Skeletal muscle tissue (tissue), 4 donors: Measurements from ENCODE around the gene OR6S1. TPM values are rescaled to one million over a fixed set of nuclear protein-coding genes. Genes with fewer than 3 reads are reported as not detected.

ENCODE experiments used
- H3K27ac ChIP-seq: one replicate; pipeline ENCODE4 v1.7.0; 2013; ENCODE audit warnings: mild to moderate bottlenecking, low read depth, low read length, inconsistent platforms
- H3K27me3 ChIP-seq, 3 donors: one replicate each; pipeline ENCODE4 v1.7.0; 2013; ENCODE audit warnings: low read length in 3 of 3; ENCODE audit not compliant: control insufficient read depth in 3 of 3, insufficient read depth in 3 of 3
- H3K36me3 ChIP-seq, 3 donors: one replicate each; pipeline ENCODE4 v1.7.0; 2013; ENCODE audit warnings: low read length in 3 of 3; ENCODE audit not compliant: control insufficient read depth in 3 of 3, insufficient read depth in 3 of 3
- H3K4me1 ChIP-seq, 3 donors: one replicate each; pipeline ENCODE4 v1.7.0; 2013; ENCODE audit warnings: low read length in 3 of 3, mild to moderate bottlenecking in 3 of 3; ENCODE audit not compliant: control insufficient read depth in 3 of 3, insufficient read depth in 3 of 3
- H3K4me3 ChIP-seq, 3 donors: one replicate each; pipeline ENCODE4 v1.7.0; 2013; ENCODE audit warnings: low read length in 3 of 3
- H3K9ac ChIP-seq, 3 donors: one replicate each; pipeline ENCODE4 v1.7.0; 2013; ENCODE audit warnings: low read length in 3 of 3, mild to moderate bottlenecking in 3 of 3, moderate library complexity in 2 of 3, low read depth in 1 of 3
- H3K9me3 ChIP-seq, 3 donors: one replicate each; pipeline ENCODE4 v1.7.0; 2013; ENCODE audit warnings: low read length in 3 of 3; ENCODE audit not compliant: control insufficient read depth in 3 of 3
- total RNA-seq: library from RNA; depleted of rRNA; stranded (reverse); fragments of >200 nt; gene quantifications from one replicate; pipeline ENCODE4 v1.2.3, GENCODE V29; 2014
- donor health status: Osteomylitis.

Gene OR6S1
- total RNA-seq, 1 donor from 2014 or later, result not detected

DNA sequence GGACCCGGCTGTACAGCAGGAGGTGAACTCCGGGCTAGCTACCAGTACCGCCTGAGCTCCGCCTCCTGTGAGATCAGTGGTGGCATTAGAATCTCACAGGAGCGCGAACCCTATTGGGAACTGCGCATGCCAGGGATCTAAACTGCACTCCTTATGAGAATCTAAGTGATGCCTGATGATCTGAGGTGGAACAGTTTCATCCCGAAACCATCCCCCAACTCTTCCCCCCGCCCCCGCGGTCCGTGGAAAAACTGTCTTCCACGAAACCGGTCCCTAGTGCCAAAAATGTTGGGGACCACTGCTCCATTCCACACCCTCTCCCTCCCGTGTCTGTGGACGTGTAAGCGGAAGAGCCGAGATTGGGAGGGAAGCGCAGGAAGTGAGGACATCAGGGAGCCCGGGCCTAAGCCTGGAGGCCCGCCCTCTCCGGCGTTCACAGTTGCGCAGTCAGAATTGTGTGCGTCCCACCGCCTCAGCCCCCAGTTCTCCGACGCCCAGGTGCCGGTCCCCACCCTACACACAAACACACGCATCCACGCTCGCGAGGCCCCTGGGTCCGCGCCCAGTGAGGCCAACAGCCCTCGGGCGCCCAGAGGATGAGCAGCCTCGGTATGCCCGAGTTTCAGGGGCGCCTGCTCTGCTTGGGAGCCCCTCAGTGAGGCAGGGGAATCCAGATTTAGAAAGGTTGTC, 41.1 kb upstream of the OR6S1 start:
- peaks cover 29 to 43% (median 32%) of the 10 kb centered on the region in 3 donors for H3K4me1 ChIP-seq

DNA sequence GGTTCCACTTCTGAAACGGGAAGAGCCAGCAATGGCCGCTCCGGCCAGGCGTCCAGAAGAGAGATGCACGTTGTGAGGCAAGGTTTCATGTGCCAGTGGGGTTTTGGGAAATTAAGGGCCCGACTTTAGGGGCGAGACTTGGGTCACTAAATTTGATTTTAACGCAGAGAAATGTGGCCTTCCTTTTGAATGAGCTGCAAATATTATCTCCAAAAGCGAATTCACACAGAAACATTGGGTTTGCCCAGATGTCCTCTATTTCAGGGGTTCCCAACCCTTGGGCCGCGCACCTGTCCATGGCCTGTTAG, 40.6 kb upstream of the OR6S1 start:
- Histone ChIP-seq H3K4me3 (peak overlapping the region; percentile 83 to 94 (median 88)), H3K27me3 (no peaks in the 10 kb centered on the region), H3K9ac (peak overlapping the region; percentile 94 to 99 (median 97)), H3K4me1 (peaks cover 29 to 43% (median 32%) of the 10 kb centered on the region in 3 donors), H3K27ac (peak overlapping the region; percentile 99), H3K9me3 (no peaks in the 10 kb centered on the region), H3K36me3 (no peaks in the 10 kb centered on the region)

More for the DNA sequence above, 41.1 kb upstream of the OR6S1 start:
- H3K9me3 ChIP-seq, result no peaks in the 10 kb centered on the region
- no peaks in the 10 kb centered on the region for H3K27me3 ChIP-seq
- peak overlapping the region; percentile 83 to 94 (median 88) for H3K4me3 ChIP-seq
- peak overlapping the region; percentile 99 for H3K27ac ChIP-seq
- peak overlapping the region; percentile 94 to 99 (median 97) for H3K9ac ChIP-seq
- H3K36me3 ChIP-seq, result no peaks in the 10 kb centered on the region

DNA sequence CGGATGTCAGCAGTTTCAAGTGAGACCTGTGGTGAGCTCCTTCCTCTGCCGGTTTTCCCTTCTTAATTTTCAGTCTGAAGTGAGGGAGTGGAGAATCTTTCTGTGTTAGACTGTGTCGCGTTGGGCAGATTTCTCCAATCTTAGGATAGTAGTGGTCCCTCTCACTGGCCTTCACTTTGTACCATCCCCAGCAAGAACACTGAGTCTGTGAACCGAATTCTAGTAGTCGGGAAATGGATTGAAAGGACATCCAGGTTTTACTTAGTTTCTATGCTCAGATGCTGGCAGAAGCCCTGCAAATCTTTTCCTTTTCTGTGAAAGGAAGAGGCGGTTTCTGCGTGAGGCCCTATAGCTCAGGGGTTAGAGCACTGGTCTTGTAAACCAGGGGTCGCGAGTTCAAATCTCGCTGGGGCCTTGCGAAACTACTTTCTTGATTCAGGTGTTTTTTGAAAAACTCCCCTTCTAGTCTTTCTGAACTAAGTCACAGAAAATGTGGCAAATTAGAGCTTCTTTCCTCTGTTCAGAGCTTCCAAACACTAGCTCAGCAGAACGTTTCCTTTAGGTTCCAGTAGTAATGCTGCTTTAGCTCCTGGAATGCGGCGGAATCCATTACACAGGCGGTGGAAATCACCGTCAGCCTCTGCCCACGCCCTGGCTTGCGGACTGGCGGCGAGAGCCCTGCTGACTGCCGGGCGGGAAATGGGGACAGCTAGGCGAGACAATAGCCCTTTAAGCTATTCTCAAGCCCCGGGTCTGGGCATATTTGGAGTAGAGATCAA, 40.0 kb upstream of the OR6S1 start:
- no peaks in the 10 kb centered on the region for H3K36me3 ChIP-seq
- H3K9ac ChIP-seq, result peak overlapping the region; percentile 94 to 99 (median 97)
- no peaks in the 10 kb centered on the region for H3K9me3 ChIP-seq
- H3K4me1 ChIP-seq, result peaks cover 29 to 43% (median 32%) of the 10 kb centered on the region in 3 donors
- H3K27ac ChIP-seq, result peak overlapping the region; percentile 99
- H3K27me3 ChIP-seq, result no peaks in the 10 kb centered on the region
- peak overlapping the region; percentile 83 to 94 (median 88) for H3K4me3 ChIP-seq

DNA sequence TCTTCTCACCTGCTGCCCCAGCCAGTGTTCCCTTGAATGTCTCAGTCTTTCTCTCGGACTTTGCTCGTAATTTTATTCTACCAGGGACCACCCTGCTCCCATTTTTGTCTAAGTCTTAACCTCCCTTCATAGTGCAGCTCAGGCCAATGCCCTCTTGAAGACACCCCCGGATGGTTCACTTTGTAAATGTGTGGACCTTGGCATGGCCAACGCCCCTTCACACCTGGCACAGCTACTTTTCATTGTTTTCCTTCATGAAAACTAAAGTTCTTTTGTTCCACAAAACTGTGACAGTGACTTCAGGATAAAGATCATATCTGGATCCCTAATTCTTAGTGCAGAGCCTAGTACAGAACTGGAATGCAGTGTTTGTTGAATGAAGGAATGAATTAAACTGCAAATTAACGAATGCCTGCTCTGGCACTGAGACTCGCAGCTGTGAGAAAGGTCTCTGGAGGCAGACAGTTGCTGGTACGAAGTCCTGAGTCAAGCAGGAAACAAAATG, 39.4 kb upstream of the OR6S1 start:
- Histone ChIP-seq H3K4me1 (peaks cover 29 to 43% (median 32%) of the 10 kb centered on the region in 3 donors), H3K27ac (peak overlapping the region; percentile 99), H3K9me3 (no peaks in the 10 kb centered on the region), H3K27me3 (no peaks in the 10 kb centered on the region), H3K9ac (peak overlapping the region; percentile 94 to 99 (median 97)), H3K4me3 (peak overlapping the region; percentile 83 to 94 (median 88)), H3K36me3 (no peaks in the 10 kb centered on the region)

DNA sequence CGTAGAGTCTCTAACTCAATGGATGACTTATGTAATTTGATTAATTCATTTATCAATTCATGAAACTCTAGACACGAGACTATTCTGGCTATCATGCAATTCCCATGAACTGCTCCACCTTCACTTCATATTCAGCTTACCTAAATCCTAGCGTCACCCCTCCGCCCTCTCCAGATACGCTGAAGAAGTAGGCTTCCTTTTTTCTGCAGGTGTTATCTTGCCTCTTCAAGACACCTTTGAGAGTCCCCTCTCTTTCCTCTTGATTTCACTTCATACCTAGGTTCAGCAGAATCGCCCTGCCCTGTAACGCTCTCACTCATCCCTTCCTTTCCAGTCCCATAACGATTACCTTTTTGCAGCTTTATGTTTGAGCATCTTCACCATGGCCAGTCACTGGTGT, 38.9 kb upstream of the OR6S1 start:
- Histone ChIP-seq H3K4me1 (peaks cover 29 to 43% (median 32%) of the 10 kb centered on the region in 3 donors), H3K36me3 (no peaks in the 10 kb centered on the region), H3K27ac (no peak overlapping the region), H3K9ac (no peak overlapping the region), H3K27me3 (no peaks in the 10 kb centered on the region), H3K4me3 (peak overlapping the region in 1 of 3 donors; percentile 94), H3K9me3 (no peaks in the 10 kb centered on the region)

DNA sequence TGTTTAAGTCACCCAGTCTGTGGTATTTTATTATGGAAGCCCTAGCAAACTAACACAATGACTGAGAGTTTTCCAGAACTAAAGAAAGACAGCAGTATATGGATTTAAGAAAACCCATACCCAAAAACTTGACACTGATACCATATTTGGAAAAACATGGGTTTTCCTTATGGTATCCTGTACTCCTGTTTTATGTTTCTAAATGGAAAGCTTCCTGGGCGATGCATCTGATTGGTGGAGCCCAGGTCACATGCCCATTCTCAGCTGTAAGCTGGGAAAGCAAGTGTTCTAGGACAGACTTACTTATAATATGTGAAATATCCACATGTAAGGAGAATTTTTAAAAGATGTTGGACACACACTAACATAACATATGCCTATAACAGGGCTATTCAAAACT, 38.4 kb upstream of the OR6S1 start:
- H3K4me3 ChIP-seq, result no peak overlapping the region
- no peak overlapping the region for H3K9ac ChIP-seq

DNA sequence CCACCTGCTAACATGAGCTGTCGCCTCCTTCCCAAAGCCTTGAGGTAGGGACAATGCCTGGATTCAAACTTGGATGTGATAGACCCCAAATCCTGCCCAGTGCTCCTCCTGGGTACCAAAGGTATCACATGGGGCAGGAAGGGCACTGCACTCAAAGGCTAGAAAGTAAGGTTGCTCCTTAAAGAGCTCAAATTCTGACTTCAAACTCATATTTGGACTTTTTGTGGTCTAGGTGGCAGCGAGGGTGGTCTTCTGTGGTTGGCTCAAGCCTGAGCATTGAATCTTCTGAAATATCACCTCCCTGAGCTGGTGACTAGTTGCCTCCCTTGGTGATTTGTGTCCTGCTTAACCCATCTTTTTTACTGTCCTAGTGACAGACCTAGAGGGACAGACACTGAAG, 34.6 kb upstream of the OR6S1 start:
- Histone ChIP-seq H3K9ac (no peak overlapping the region), H3K36me3 (no peaks in the 10 kb centered on the region), H3K4me3 (no peak overlapping the region), H3K4me1 (peaks cover 5 to 11% (median 9%) of the 10 kb centered on the region in 3 donors), H3K27ac (no peak overlapping the region), H3K9me3 (no peaks in the 10 kb centered on the region), H3K27me3 (peaks cover 0 to 4% (median 3%) of the 10 kb centered on the region in 3 donors)

More for the DNA sequence above, 38.4 kb upstream of the OR6S1 start:
- no peaks in the 10 kb centered on the region for H3K9me3 ChIP-seq
- H3K27me3 ChIP-seq, result no peaks in the 10 kb centered on the region
- no peaks in the 10 kb centered on the region for H3K36me3 ChIP-seq
- H3K27ac ChIP-seq, result no peak overlapping the region
- H3K4me1 ChIP-seq, result peaks cover 28 to 40% (median 29%) of the 10 kb centered on the region in 3 donors

DNA sequence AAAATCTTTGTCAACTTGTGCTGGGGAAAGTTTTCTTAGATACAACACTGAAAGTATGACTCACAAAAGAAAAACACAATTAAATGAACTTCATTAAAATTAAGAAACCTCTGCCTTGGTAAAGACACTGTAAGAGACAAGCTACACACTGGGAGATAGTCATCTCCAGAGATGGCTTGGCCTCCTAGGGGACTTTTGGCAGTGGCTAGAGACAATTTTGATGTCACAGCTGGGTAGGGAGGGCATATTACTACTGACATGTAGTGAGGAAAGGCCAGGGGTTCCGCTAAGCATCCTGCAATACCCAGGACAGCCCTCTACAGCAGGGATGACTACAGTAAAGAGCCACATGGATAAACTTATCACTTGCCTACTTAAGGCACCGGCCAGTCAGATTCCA, 34.2 kb upstream of the OR6S1 start:
- no peaks in the 10 kb centered on the region for H3K36me3 ChIP-seq
- peaks cover 1 to 7% (median 5%) of the 10 kb centered on the region in 3 donors for H3K4me1 ChIP-seq
- no peaks in the 10 kb centered on the region for H3K9me3 ChIP-seq
- no peak overlapping the region for H3K4me3 ChIP-seq
- H3K9ac ChIP-seq, result no peak overlapping the region
- H3K27ac ChIP-seq, result no peak overlapping the region
- H3K27me3 ChIP-seq, result peaks cover 0 to 4% (median 3%) of the 10 kb centered on the region in 3 donors

DNA sequence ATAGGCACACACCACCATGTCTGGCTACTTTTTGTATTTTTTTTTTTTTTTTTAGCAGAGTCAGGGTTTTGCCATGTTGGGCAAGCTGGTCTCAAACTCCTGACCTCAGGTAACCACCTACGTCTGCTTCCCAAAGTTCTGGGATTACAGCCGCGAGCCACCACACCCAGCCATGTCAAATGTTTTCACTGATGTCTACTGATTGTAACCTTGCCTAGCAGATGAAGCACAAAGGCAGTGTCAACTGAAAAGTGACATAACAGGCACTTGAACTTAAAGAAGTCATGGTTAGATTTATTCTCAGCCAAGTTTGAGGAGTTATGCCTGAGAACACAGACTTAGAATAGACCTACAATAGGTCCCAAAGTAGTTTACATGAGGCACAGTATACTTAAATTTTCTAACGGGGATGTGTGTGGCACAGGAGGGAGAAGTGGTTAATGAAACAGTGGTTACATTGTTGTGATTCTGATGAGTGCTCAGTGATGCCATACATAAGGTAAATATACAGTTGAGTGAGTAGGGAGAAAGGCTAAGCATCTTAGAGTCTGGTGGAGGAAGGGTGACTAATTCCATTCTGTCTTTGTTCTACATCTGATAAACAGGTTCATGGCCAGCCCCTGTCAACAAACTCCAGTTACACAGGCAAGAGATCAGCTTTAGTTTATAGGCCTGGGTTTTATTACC, 30.2 kb upstream of the OR6S1 start:
- no peak overlapping the region for H3K9ac ChIP-seq
- H3K9me3 ChIP-seq, result no peaks in the 10 kb centered on the region
- no peak overlapping the region for H3K4me3 ChIP-seq
- no peaks in the 10 kb centered on the region for H3K36me3 ChIP-seq
- H3K27ac ChIP-seq, result no peak overlapping the region
- no peaks in the 10 kb centered on the region for H3K4me1 ChIP-seq
- peaks cover 7 to 23% (median 12%) of the 10 kb centered on the region in 3 donors for H3K27me3 ChIP-seq
